Suprapubic skin (tissue), 4 donors: ENCODE results near the gene SLC30A7. TPM values are rescaled to one million over a fixed set of nuclear protein-coding genes. Genes with fewer than 3 reads are reported as not detected.

Experiments used
- DNase-seq, 2 donors: peaks; one replicate each; pipeline ENCODE4 v3.0.0-alpha.2; 2019; ENCODE audit warnings: low spot score in 2 of 2
- H3K27ac ChIP-seq: fragments of 200-600 bp; sonication (generic); one replicate; pipeline ENCODE4 v1.5.1; 2019
- H3K27me3 ChIP-seq: fragments of 200-600 bp; sonication (generic); one replicate; pipeline ENCODE4 v1.5.1; 2019
- H3K36me3 ChIP-seq: fragments of 200-600 bp; sonication (generic); one replicate; pipeline ENCODE4 v1.5.1; 2019
- H3K4me1 ChIP-seq: fragments of 200-600 bp; sonication (generic); one replicate; pipeline ENCODE4 v1.5.1; 2019
- H3K4me3 ChIP-seq: fragments of 200-600 bp; sonication (generic); one replicate; pipeline ENCODE4 v1.5.1; 2019; ENCODE audit warnings: mild to moderate bottlenecking
- H3K9me3 ChIP-seq: fragments of 200-600 bp; sonication (generic); one replicate; pipeline ENCODE4 v1.5.1; 2019
- CTCF ChIP-seq, 2 donors: fragments of 200-600 bp in 1 of 2; fragments of 450-650 bp in 1 of 2; sonication (generic) in 1 of 2; IDR thresholded peaks; one replicate each; pipeline ENCODE4 v1.5.1; 2016 to 2019; ENCODE audit warnings: antibody characterized with exemption in 2 of 2, mild to moderate bottlenecking in 1 of 2, moderate library complexity in 1 of 2
- EP300 ChIP-seq: sonication (generic); formaldehyde crosslinking; IDR thresholded peaks from one replicate; pipeline ENCODE4 v1.6.1; 2017; ENCODE audit warnings: antibody characterized with exemption
- POLR2A ChIP-seq, 2 donors: fragments of 450-650 bp; IDR thresholded peaks; one replicate each; pipeline ENCODE4 v1.6.1; 2017; ENCODE audit warnings: antibody characterized with exemption in 2 of 2, mild to moderate bottlenecking in 2 of 2, moderate library complexity in 2 of 2
- POLR2AphosphoS5 ChIP-seq, 3 donors: sonication (generic); formaldehyde crosslinking; IDR thresholded peaks; one replicate each; pipeline ENCODE4 v1.6.1; 2017; ENCODE audit warnings: antibody characterized with exemption in 3 of 3
- WGBS: methylation state at CpG from one replicate; pipeline ENCODE4 v1.1.5; 2018; 5-methylcytosine and 5-hydroxymethylcytosine counted together
- total RNA-seq, 4 donors: library from RNA; depleted of rRNA; stranded (reverse); fragments of >200 nt; gene quantifications; one replicate each; pipeline ENCODE4 v1.1.0, GENCODE V29; 2016

The SLC30A7 gene
- total RNA-seq, 4 donors from 2014 or later, result 16.4 to 22.5 (median 19.5) TPM

DNA sequence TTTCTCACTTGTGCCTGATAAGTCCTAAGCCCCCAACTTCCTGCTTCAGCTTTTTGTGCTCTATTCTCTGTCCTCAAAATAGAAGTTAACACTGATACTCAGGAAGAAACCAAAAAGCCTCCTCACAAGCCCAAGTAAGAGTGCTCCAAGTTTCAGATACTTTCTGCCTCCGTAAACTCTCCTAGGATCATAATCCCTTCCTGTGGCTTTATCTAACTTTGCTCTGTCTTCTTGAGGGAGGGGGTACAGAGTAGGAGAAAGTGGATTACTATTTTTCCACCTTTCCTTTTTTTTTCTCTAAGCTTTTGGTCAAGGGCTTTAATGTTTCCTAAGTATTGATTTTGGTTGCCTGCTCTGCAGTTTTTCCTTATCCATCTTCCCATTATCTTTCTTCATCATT is 75.1 kb downstream of the SLC30A7 start:
- H3K27me3 ChIP-seq, result no peaks in the 10 kb centered on the region
- H3K36me3 ChIP-seq, result peaks cover 42% of the 10 kb centered on the region
- H3K27ac ChIP-seq, result no peak overlapping the region
- no peak for TF ChIP-seq POLR2A (IDR thresholded peaks at IDR 0.05)
- no peak overlapping the region for H3K4me3 ChIP-seq
- H3K9me3 ChIP-seq, result no peaks in the 10 kb centered on the region
- no peaks in the 10 kb centered on the region for H3K4me1 ChIP-seq
- WGBS, result 100% methylated on average over 1 of the region's 1 CpG
- DNase-seq, result no peak

- 48% methylated on average over 1 of the region's 1 CpG for WGBS
- no peak overlapping the region for H3K4me3 ChIP-seq
- H3K36me3 ChIP-seq, result peaks cover 36% of the 10 kb centered on the region
- TF ChIP-seq POLR2AphosphoS5 (IDR thresholded peaks at IDR 0.05) (no peak), CTCF (IDR thresholded peaks at IDR 0.05) (no peak)
- H3K27me3 ChIP-seq, result no peaks in the 10 kb centered on the region
- no peaks in the 10 kb centered on the region for H3K4me1 ChIP-seq
- H3K9me3 ChIP-seq, result no peaks in the 10 kb centered on the region
- H3K27ac ChIP-seq, result no peak overlapping the region
- no peak for DNase-seq
These were observed 76.3 kb downstream of the SLC30A7 start for GRCh38 chr1:100972185-100972584.

DNA sequence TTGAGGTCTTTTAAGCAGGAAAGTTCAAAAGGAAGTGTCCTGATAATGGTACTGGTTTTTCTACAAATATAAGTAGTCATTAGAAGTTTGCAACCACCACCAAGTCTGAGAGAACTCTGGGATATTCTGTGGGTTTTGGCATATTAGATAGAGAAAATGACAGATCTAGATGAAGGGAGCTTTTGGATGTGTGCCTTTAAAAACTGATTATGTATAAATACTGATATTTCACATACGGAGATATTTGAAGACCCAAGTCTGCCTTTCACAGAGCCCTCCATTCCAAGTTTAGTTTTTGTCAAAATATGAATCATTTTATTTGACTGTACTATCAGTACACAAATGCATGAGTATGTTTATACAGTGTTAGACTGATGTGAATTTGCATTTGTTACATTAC is 81.0 kb downstream of the SLC30A7 start:
- no peaks in the 10 kb centered on the region for H3K4me1 ChIP-seq
- no peak overlapping the region for H3K4me3 ChIP-seq
- no peak for TF ChIP-seq POLR2A (IDR thresholded peaks at IDR 0.05)
- TF ChIP-seq POLR2AphosphoS5 (IDR thresholded peaks at IDR 0.05), result no peak
- TF ChIP-seq EP300, result no peak
- no peak for TF ChIP-seq CTCF (IDR thresholded peaks at IDR 0.05)
- WGBS, result 97% methylated on average over 1 of the region's 1 CpG
- H3K27ac ChIP-seq, result no peak overlapping the region
- H3K36me3 ChIP-seq, result peaks cover 27% of the 10 kb centered on the region
- DNase-seq, result no peak
- H3K27me3 ChIP-seq, result no peaks in the 10 kb centered on the region
- H3K9me3 ChIP-seq, result no peaks in the 10 kb centered on the region

DNA sequence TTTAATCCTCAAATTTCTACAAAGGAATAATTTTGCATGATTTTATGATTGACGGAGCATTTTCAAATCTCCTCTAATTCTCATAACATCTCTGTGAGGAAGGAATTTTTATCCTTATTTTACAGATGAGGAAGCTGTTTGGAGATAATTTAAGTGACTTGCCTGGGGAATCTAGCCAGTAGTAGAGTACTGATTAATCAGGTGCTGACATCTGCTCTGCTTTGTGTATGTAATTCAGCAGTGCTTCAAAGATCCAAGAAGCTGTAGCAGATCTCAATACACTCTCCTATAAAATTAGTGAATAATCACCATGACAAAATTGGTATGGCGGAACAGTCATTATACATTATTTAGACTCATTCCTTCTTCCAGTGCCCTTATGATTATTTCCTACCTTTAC is 83.7 kb downstream of the SLC30A7 start:
- no peaks in the 10 kb centered on the region for H3K27me3 ChIP-seq
- WGBS, result 98% methylated on average over 2 of the region's 2 CpGs

GRCh38 chr1:100982793-100983192 is 86.9 kb downstream of the SLC30A7 start:
- Histone ChIP-seq H3K4me3 (no peak overlapping the region), H3K36me3 (peaks cover 8% of the 10 kb centered on the region), H3K27me3 (no peaks in the 10 kb centered on the region), H3K4me1 (no peaks in the 10 kb centered on the region), H3K9me3 (no peaks in the 10 kb centered on the region), H3K27ac (no peak overlapping the region)
- DNase-seq, result no peak
- 81% methylated on average over 4 of the region's 4 CpGs for WGBS
- TF ChIP-seq POLR2AphosphoS5 (IDR thresholded peaks at IDR 0.05) (no peak), POLR2A (IDR thresholded peaks at IDR 0.05) (no peak), CTCF (IDR thresholded peaks at IDR 0.05) (no peak), EP300 (no peak)

More for the DNA sequence above, 83.7 kb downstream of the SLC30A7 start:
- Histone ChIP-seq H3K4me3 (no peak overlapping the region), H3K4me1 (no peaks in the 10 kb centered on the region), H3K36me3 (peaks cover 27% of the 10 kb centered on the region), H3K9me3 (no peaks in the 10 kb centered on the region), H3K27ac (no peak overlapping the region)
- no peak for TF ChIP-seq EP300
- TF ChIP-seq CTCF (IDR thresholded peaks at IDR 0.05), result no peak
- no peak for TF ChIP-seq POLR2A (IDR thresholded peaks at IDR 0.05)
- no peak for TF ChIP-seq POLR2AphosphoS5 (IDR thresholded peaks at IDR 0.05)
- DNase-seq, result no peak

DNA sequence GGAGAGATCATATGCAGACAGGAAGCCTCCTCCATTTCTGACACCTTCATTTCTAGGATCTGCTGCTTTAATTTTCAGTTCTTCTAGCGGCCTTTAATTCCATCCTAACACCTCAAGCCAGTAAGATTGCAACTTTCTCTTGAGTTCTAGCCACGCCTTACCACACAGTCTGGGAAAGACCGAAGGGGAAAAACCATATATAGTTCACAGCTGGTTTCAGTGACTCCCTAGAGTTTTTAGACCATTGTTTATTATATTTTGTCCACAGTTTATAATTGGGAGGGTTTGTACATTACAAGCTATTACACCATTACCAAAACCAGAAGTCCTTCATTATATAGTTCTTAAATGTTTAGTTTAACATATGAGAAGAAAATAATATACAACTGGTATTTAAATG is 92.2 kb downstream of the SLC30A7 start:
- H3K4me1 ChIP-seq, result no peaks in the 10 kb centered on the region
- no peak overlapping the region for H3K27ac ChIP-seq
- peaks cover 11% of the 10 kb centered on the region for H3K36me3 ChIP-seq
- no peak for DNase-seq
- TF ChIP-seq EP300, result no peak
- TF ChIP-seq CTCF (IDR thresholded peaks at IDR 0.05), result no peak
- TF ChIP-seq POLR2AphosphoS5 (IDR thresholded peaks at IDR 0.05), result no peak
- TF ChIP-seq POLR2A (IDR thresholded peaks at IDR 0.05), result no peak
- H3K27me3 ChIP-seq, result no peaks in the 10 kb centered on the region
- no peaks in the 10 kb centered on the region for H3K9me3 ChIP-seq
- no peak overlapping the region for H3K4me3 ChIP-seq
- WGBS, result 78% methylated on average over 3 of the region's 3 CpGs
